GM21619 (cell line): ENCODE measurements around the gene ATXN7L1.
"Not testable (repeated sequence)": the region's sequence is repeated elsewhere in the genome, so short reads cannot be mapped to it uniquely, and the experiment has no call there.

Source experiments
- ATAC-seq: cut with Tn5 transposase; IDR thresholded peaks from one replicate; pipeline ENCODE4 v1.9.1; 2021; ENCODE audit not compliant: unreplicated experiment

ATXN7L1 gene

GRCh38 chr7:105806592-105807447 lies 69.6 kb downstream of the ATXN7L1 start:
- ATAC-seq: peak; percentile 35

GRCh38 chr7:105805447-105806019 lies 70.9 kb downstream of the ATXN7L1 start:
- no peak for ATAC-seq

GRCh38 chr7:105803429-105803736 lies 73.0 kb downstream of the ATXN7L1 start:
- ATAC-seq: no peak

GRCh38 chr7:105802604-105803428 lies 73.6 kb downstream of the ATXN7L1 start:
- ATAC-seq: no peak

- ATAC-seq: no peak
Observed at GRCh38 chr7:105800849-105801534, 75.4 kb downstream of the ATXN7L1 start.

GRCh38 chr7:105800442-105800841 lies 76.0 kb downstream of the ATXN7L1 start:
- ATAC-seq: peak; percentile 67

GRCh38 chr7:105799677-105800076 lies 76.7 kb downstream of the ATXN7L1 start:
- ATAC-seq: no peak

GRCh38 chr7:105799006-105799405 lies 77.4 kb downstream of the ATXN7L1 start:
- ATAC-seq: no peak

- ATAC-seq: no peak
Observed at GRCh38 chr7:105797652-105798051, 78.7 kb downstream of the ATXN7L1 start.

GRCh38 chr7:105796365-105796764 lies 80.0 kb downstream of the ATXN7L1 start:
- ATAC-seq: no peak

- no peak for ATAC-seq
Observed at GRCh38 chr7:105794741-105795729, 81.4 kb downstream of the ATXN7L1 start.

GRCh38 chr7:105792488-105793370 lies 83.7 kb downstream of the ATXN7L1 start:
- ATAC-seq: no peak

GRCh38 chr7:105791926-105792325 lies 84.5 kb downstream of the ATXN7L1 start:
- ATAC-seq: no peak

- ATAC-seq: no peak
Observed at GRCh38 chr7:105790996-105791395, 85.4 kb downstream of the ATXN7L1 start.

GRCh38 chr7:105790452-105790851 lies 85.9 kb downstream of the ATXN7L1 start:
- ATAC-seq: not testable (repeated sequence)

- ATAC-seq: no peak
Observed at GRCh38 chr7:105788816-105789349, 87.5 kb downstream of the ATXN7L1 start.

- ATAC-seq: no peak
Observed at GRCh38 chr7:105788356-105788755, 88.0 kb downstream of the ATXN7L1 start.

- ATAC-seq: no peak
Observed at GRCh38 chr7:105787793-105788192, 88.6 kb downstream of the ATXN7L1 start.
